Stimulated activated naive B cell treated with anti-CD40 and anti-IgM and Interleukin-4, amounts not matched to agents 10 μg/mL and 1 μg/mL and 100 μg/mL, for 72 hours (primary cell): ENCODE data around the gene TMEFF2.

Source experiments
- ATAC-seq, 2 donors: fragments of 150-1000 bp; cut with Tn5 transposase; replicated peaks; 2 replicates each; pipeline ENCODE4 v1.10.0; 2021; ENCODE audit warnings: moderate library complexity in 1 of 2
- DNase-seq: peaks from one replicate; pipeline ENCODE4 v3.0.0; 2021
- H3K27ac Mint-ChIP-seq: one replicate; pipeline ENCODE4 v1.8.0; 2022; ENCODE audit warnings: mild to moderate bottlenecking, mixed read lengths
- H3K27me3 Mint-ChIP-seq, 2 donors: one replicate each; pipeline ENCODE4 v1.8.0; 2022; ENCODE audit warnings: mixed read lengths in 2 of 2
- H3K36me3 Mint-ChIP-seq, 2 donors: one replicate each; pipeline ENCODE4 v1.8.0; 2022; ENCODE audit warnings: mixed read lengths in 2 of 2, mild to moderate bottlenecking in 1 of 2
- H3K4me1 Mint-ChIP-seq, 2 donors: one replicate each; pipeline ENCODE4 v1.8.0; 2022; ENCODE audit warnings: mixed read lengths in 2 of 2, mild to moderate bottlenecking in 1 of 2
- H3K4me3 Mint-ChIP-seq, 2 donors: one replicate each; pipeline ENCODE4 v1.8.0; 2022; ENCODE audit warnings: mild to moderate bottlenecking in 2 of 2, mixed read lengths in 2 of 2, moderate library complexity in 1 of 2
- H3K9me3 Mint-ChIP-seq, 2 donors: one replicate each; pipeline ENCODE4 v1.8.0; 2022; ENCODE audit warnings: mixed read lengths in 2 of 2, mild to moderate bottlenecking in 1 of 2

TMEFF2 gene

DNA sequence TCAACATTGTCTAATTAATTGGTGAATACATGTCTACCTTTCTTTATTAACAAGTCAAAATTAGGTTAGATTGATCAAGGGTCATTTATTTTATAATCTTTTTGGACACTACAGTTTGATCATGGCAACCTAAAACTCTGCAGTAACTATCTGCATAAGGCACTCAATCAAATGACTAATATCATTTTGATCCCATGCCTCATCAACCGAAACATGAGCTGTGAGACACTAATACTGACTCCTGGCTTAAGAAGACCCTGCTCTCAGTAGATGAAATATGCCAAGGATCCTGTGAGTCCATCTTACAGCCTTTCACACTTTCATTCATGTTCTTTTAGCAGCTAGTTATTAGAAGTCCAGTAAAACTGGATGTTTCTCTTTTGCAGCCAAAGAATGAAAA, 178.5 kb downstream of the TMEFF2 start:
- no peak overlapping the region for H3K4me3 Mint-ChIP-seq

DNA sequence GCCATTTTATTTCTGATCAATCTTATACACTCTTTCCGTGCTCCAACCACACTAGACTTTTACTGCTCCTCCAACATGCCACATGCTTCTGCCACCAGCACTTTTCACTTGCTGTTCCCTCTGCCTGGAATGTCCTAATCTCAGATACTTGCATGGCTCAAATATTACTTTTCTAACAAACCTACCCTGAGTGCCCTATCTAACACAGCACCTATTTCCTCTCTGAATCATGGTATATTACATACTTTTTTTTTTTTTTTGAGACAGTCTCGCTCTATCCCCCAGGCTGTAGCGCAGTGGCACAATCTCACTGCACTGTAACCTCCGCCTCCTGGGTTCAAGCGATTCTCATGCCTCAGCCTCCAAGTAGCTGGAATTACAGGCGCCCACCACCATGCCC, 181.5 kb downstream of the TMEFF2 start:
- Mint-ChIP-seq H3K27ac (no peak overlapping the region), H3K9me3 (no peaks in the 10 kb centered on the region), H3K4me3 (no peak overlapping the region), H3K4me1 (no peaks in the 10 kb centered on the region), H3K27me3 (no peaks in the 10 kb centered on the region), H3K36me3 (no peaks in the 10 kb centered on the region)
- ATAC-seq (no peak), DNase-seq (no peak)

More for the DNA sequence above, 178.5 kb downstream of the TMEFF2 start:
- H3K36me3 Mint-ChIP-seq, result no peaks in the 10 kb centered on the region
- no peaks in the 10 kb centered on the region for H3K4me1 Mint-ChIP-seq
- no peaks in the 10 kb centered on the region for H3K9me3 Mint-ChIP-seq
- H3K27ac Mint-ChIP-seq, result no peak overlapping the region
- H3K27me3 Mint-ChIP-seq, result no peaks in the 10 kb centered on the region
- ATAC-seq (no peak), DNase-seq (no peak)

GRCh38 chr2:192011196-192011595, 183.5 kb downstream of the TMEFF2 start:
- DNase-seq, result no peak
- Mint-ChIP-seq H3K4me3 (no peak overlapping the region), H3K27ac (no peak overlapping the region), H3K9me3 (no peaks in the 10 kb centered on the region), H3K27me3 (no peaks in the 10 kb centered on the region), H3K36me3 (no peaks in the 10 kb centered on the region), H3K4me1 (no peaks in the 10 kb centered on the region)
- ATAC-seq, result no peak

- H3K4me1 Mint-ChIP-seq, result no peaks in the 10 kb centered on the region
- ATAC-seq (no peak), DNase-seq (no peak)
- no peaks in the 10 kb centered on the region for H3K27me3 Mint-ChIP-seq
- H3K9me3 Mint-ChIP-seq, result no peaks in the 10 kb centered on the region
- H3K27ac Mint-ChIP-seq, result no peak overlapping the region
- H3K4me3 Mint-ChIP-seq, result no peak overlapping the region
- H3K36me3 Mint-ChIP-seq, result no peaks in the 10 kb centered on the region
These were observed 184.7 kb downstream of the TMEFF2 start for GRCh38 chr2:192010073-192010472.

- DNase-seq (no peak), ATAC-seq (no peak)
- Mint-ChIP-seq H3K27me3 (no peaks in the 10 kb centered on the region), H3K4me1 (no peaks in the 10 kb centered on the region), H3K36me3 (no peaks in the 10 kb centered on the region), H3K27ac (no peak overlapping the region), H3K9me3 (no peaks in the 10 kb centered on the region), H3K4me3 (no peak overlapping the region)
These were observed 187.0 kb downstream of the TMEFF2 start for GRCh38 chr2:192007581-192008228.

DNA sequence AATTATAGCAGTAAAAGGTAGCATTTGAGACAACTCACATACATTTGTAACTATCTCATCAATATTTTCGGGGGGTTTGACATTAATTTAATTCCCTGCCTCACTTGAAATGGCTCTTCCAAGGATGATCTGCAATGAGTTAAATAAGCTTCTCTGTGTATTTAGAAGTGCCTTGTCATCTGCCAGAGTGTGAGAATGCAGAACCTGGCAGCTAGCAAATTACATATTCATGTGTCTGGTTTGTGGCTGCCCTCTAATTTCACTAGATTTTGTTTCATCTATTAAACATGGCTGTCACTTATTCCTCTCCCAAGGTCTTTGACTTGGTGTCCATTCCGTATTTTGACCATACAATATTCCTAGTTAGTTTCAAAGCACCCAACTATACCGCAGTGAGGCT, 189.5 kb downstream of the TMEFF2 start:
- no peaks in the 10 kb centered on the region for H3K4me1 Mint-ChIP-seq
- no peak overlapping the region for H3K27ac Mint-ChIP-seq
- no peak for ATAC-seq
- H3K36me3 Mint-ChIP-seq, result no peaks in the 10 kb centered on the region
- H3K9me3 Mint-ChIP-seq, result no peaks in the 10 kb centered on the region
- H3K4me3 Mint-ChIP-seq, result no peak overlapping the region
- no peak for DNase-seq
- no peaks in the 10 kb centered on the region for H3K27me3 Mint-ChIP-seq

- no peaks in the 10 kb centered on the region for H3K9me3 Mint-ChIP-seq
- H3K4me1 Mint-ChIP-seq, result no peaks in the 10 kb centered on the region
- DNase-seq, result no peak
- ATAC-seq, result no peak
- H3K27ac Mint-ChIP-seq, result no peak overlapping the region
- H3K4me3 Mint-ChIP-seq, result no peak overlapping the region
- no peaks in the 10 kb centered on the region for H3K27me3 Mint-ChIP-seq
- no peaks in the 10 kb centered on the region for H3K36me3 Mint-ChIP-seq
These were observed 190.4 kb downstream of the TMEFF2 start for GRCh38 chr2:192004188-192004963.

DNA sequence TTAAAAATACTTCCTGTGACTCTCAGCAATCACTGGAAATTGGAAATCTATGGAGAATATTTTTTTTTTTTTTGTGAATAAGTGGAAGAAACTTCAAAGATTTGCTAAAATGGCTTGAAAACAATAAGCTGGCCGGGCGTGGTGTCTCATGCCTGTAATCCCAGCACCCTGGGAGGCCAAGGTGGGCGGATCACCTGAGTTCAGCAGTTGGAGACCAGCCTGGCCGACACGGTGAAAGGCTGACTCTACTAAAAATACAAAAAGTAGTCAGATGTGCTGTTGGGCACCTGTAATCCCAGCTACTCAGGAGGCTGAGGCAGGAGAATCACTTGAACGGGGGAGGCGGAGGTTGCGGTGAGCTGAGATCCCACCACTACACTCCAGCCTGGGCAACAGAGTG, 192.3 kb downstream of the TMEFF2 start:
- Mint-ChIP-seq H3K27ac (no peak overlapping the region), H3K4me3 (no peak overlapping the region), H3K36me3 (no peaks in the 10 kb centered on the region), H3K4me1 (no peaks in the 10 kb centered on the region), H3K9me3 (no peaks in the 10 kb centered on the region), H3K27me3 (no peaks in the 10 kb centered on the region)
- DNase-seq (no peak), ATAC-seq (no peak)

- H3K27ac Mint-ChIP-seq, result no peak overlapping the region
- H3K27me3 Mint-ChIP-seq, result no peaks in the 10 kb centered on the region
- H3K4me1 Mint-ChIP-seq, result no peaks in the 10 kb centered on the region
- ATAC-seq, result no peak
- no peaks in the 10 kb centered on the region for H3K9me3 Mint-ChIP-seq
- no peak for DNase-seq
- no peak overlapping the region for H3K4me3 Mint-ChIP-seq
- no peaks in the 10 kb centered on the region for H3K36me3 Mint-ChIP-seq
These were observed 194.3 kb downstream of the TMEFF2 start for GRCh38 chr2:192000196-192000980.

DNA sequence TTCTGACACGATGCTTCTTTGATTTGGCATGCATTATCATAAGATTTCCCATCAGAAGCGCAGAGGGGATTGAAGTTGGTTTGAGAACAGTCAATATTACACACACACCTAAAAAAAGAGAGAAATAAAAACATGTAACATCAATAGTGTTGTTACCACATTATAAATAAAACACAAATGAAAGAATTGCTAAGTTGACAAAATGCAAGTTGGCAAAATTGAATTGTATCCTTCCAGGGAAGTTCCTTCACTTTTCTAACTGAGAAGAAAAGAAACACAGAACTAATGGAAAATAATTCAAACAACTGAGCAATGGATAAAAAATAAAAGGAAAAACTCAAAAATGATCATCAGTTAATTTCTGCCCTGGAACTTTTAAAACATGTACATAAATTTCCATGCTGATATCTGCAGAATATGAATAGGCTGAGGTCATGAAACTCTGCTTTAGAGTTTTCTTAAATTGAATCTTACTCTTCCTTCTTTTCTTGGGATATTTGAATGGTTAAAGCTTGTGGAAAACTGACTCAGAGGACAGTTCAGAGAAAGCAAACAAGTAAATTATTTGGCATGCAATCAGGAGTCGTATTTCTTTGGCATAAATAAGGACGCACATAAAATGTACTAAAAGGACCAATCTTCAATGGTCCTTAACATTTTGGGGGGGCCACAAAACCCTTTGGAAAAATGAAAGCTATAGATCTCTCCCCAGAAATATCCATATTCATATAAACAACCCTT, 195.5 kb downstream of the TMEFF2 start:
- Mint-ChIP-seq H3K27me3 (no peaks in the 10 kb centered on the region), H3K4me3 (no peak overlapping the region), H3K4me1 (no peaks in the 10 kb centered on the region), H3K9me3 (no peaks in the 10 kb centered on the region), H3K36me3 (no peaks in the 10 kb centered on the region), H3K27ac (no peak overlapping the region)
- no peak for ATAC-seq
- no peak for DNase-seq

- Mint-ChIP-seq H3K4me3 (no peak overlapping the region), H3K9me3 (no peaks in the 10 kb centered on the region), H3K4me1 (no peaks in the 10 kb centered on the region), H3K27me3 (no peaks in the 10 kb centered on the region), H3K36me3 (no peaks in the 10 kb centered on the region), H3K27ac (no peak overlapping the region)
- DNase-seq, result no peak
- ATAC-seq, result no peak
These were observed 199.4 kb downstream of the TMEFF2 start for GRCh38 chr2:191995285-191995684.

- DNase-seq (no peak), ATAC-seq (no peak)
- Mint-ChIP-seq H3K36me3 (no peaks in the 10 kb centered on the region), H3K27me3 (no peaks in the 10 kb centered on the region), H3K9me3 (no peaks in the 10 kb centered on the region), H3K4me1 (no peaks in the 10 kb centered on the region), H3K27ac (no peak overlapping the region), H3K4me3 (no peak overlapping the region)
These were observed 200.0 kb downstream of the TMEFF2 start for GRCh38 chr2:191994749-191995148.

DNA sequence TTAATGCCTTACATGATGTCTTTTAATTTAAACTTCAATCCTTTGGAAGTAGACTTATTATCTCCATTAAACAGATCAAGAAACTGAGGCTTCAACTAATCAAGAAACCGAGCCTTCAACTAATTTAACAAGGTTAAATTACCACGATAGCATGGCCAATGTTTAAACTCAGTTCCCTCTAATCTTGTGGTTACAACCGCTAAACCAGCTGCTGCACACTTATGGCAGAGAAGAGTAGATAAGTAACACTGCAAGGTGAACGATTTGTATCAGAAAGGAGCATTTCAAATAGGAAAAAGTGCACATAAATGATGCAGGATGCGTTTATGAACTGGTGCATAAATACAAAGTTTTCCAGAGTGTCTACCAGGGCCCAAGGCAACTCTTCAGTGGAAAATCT, 203.3 kb downstream of the TMEFF2 start:
- DNase-seq (no peak), ATAC-seq (no peak)
- H3K4me3 Mint-ChIP-seq, result no peak overlapping the region
- no peaks in the 10 kb centered on the region for H3K36me3 Mint-ChIP-seq
- H3K27ac Mint-ChIP-seq, result no peak overlapping the region
- no peaks in the 10 kb centered on the region for H3K27me3 Mint-ChIP-seq
- H3K9me3 Mint-ChIP-seq, result no peaks in the 10 kb centered on the region
- H3K4me1 Mint-ChIP-seq, result no peaks in the 10 kb centered on the region

DNA sequence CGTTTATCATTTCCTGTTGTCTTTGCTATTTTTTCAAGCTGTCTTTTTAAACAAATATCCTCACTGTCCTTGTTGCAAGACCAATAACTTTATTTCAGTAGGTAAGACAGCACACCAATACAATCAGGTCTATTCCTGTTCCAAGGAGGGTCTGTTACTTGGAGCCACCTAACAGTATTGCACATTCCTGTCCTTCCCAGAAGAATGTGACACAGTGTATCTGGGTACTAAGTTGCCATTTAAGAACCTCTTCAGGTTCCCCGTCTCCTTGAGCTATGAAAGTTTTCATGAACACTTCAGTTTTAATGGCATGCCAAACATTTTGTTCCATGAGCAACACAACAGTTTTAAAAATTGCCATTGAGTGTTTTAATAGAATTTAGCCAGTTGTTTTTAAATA, 209.0 kb downstream of the TMEFF2 start:
- H3K36me3 Mint-ChIP-seq, result no peaks in the 10 kb centered on the region
- H3K4me1 Mint-ChIP-seq, result no peaks in the 10 kb centered on the region
- no peaks in the 10 kb centered on the region for H3K27me3 Mint-ChIP-seq
- H3K27ac Mint-ChIP-seq, result no peak overlapping the region
- no peak overlapping the region for H3K4me3 Mint-ChIP-seq
- DNase-seq, result no peak
- no peak for ATAC-seq
- no peaks in the 10 kb centered on the region for H3K9me3 Mint-ChIP-seq
